ENCODE measurements around the gene FAM222A. TPM values are rescaled to one million over a fixed set of nuclear protein-coding genes. Genes with fewer than 3 reads are reported as not detected.

FAM222A gene
- total RNA-seq, 6 experiments from 2014 or later, result 0.34 to 4.3 (median 1.2) TPM

DNA sequence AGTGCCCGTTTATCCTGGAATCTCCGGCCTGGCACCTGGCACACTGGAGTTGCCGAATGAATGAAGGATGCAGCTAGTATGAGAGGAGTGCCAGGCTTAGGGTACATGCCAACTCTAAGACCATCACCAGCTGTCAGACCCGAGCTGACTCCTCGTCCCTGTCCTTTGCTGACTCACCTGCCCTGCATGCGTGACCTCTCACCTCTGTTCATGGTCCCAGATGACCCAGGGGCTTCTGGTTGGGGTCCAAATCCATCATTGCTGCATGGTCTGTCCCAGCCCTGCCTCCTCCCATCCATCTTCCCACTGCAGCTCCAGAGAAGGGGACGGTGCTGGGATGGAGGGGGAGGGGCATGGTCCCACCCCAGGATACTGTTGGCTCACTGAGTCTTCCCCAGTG is 9.9 kb upstream of the FAM222A start:
- ATAC-seq, result no peak
- intact Hi-C loops (cut with DNase I), result no loop called here
- Histone ChIP-seq H3K4me3 (no peak overlapping the region), H3K9me3 (no peaks in the 10 kb centered on the region), H3K4me1 (peaks cover 0 to 19% (median 9%) of the 10 kb centered on the region in 4 donors), H3K36me3 (no peaks in the 10 kb centered on the region), H3K27me3 (no peaks in the 10 kb centered on the region), H3K27ac (no peak overlapping the region)
- no peak for TF ChIP-seq CTCF (IDR thresholded peaks at IDR 0.05)
- TF ChIP-seq POLR2A (IDR thresholded peaks at IDR 0.05), result no peak
- no peak for DNase-seq
- 53% methylated on average over 3 of the region's 7 CpGs for WGBS (ENCODE audit: insufficient coverage, low coverage, low lambda C conversion rate, missing lambda C conversion rate)

- ATAC-seq (no peak), DNase-seq (no peak)
- Histone ChIP-seq H3K36me3 (no peaks in the 10 kb centered on the region), H3K9me3 (no peaks in the 10 kb centered on the region), H3K4me1 (peaks cover 0 to 19% (median 9%) of the 10 kb centered on the region in 4 donors), H3K27ac (no peak overlapping the region), H3K27me3 (no peaks in the 10 kb centered on the region), H3K4me3 (no peak overlapping the region)
- WGBS (ENCODE audit: insufficient coverage, low coverage, low lambda C conversion rate, missing lambda C conversion rate), result 52% methylated on average over 3 of the region's 4 CpGs
- TF ChIP-seq POLR2A (IDR thresholded peaks at IDR 0.05) (no peak), CTCF (IDR thresholded peaks at IDR 0.05) (no peak)
- intact Hi-C loops (cut with DNase I), result no loop called here
Observed at GRCh38 chr12:109704371-109705098, 9.1 kb upstream of the FAM222A start.

GRCh38 chr12:109705291-109705690 is 8.3 kb upstream of the FAM222A start:
- H3K4me3 ChIP-seq, result no peak overlapping the region
- no peak overlapping the region for H3K27ac ChIP-seq
- H3K4me1 ChIP-seq, result peaks cover 0 to 22% (median 10%) of the 10 kb centered on the region in 4 donors
- ATAC-seq (no peak), DNase-seq (no peak)
- intact Hi-C loops (cut with DNase I), result no loop called here
- no peaks in the 10 kb centered on the region for H3K36me3 ChIP-seq
- no peaks in the 10 kb centered on the region for H3K27me3 ChIP-seq
- WGBS (ENCODE audit: insufficient coverage, low coverage, low lambda C conversion rate, missing lambda C conversion rate), result 98% methylated on average over 4 of the region's 4 CpGs
- H3K9me3 ChIP-seq, result no peaks in the 10 kb centered on the region
- TF ChIP-seq POLR2A (IDR thresholded peaks at IDR 0.05), result no peak
- TF ChIP-seq CTCF (IDR thresholded peaks at IDR 0.05), result no peak

DNA sequence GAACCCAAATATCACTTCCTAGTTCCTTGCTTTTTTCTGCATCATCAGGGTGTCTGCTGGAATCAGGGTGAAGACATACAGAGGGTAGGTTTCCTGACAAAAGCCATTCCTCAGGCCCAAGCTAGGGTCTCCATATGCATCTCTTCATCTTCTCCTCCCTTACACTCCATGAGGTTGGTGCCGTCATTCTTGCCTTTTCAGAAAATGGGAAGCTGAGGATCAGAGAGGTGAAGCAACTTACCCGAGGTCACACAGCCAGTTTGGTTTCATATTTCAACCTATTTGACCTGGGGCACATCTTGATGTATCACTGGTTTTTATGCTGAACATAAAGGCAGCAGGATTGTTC is 7.3 kb upstream of the FAM222A start:
- 43% methylated on average over 1 of the region's 2 CpGs for WGBS (ENCODE audit: insufficient coverage, low coverage, low lambda C conversion rate, missing lambda C conversion rate)
- Histone ChIP-seq H3K27me3 (no peaks in the 10 kb centered on the region), H3K4me3 (no peak overlapping the region), H3K36me3 (no peaks in the 10 kb centered on the region), H3K9me3 (no peaks in the 10 kb centered on the region), H3K4me1 (peaks cover 0 to 31% (median 14%) of the 10 kb centered on the region in 4 donors), H3K27ac (peak overlapping the region in 1 of 3 donors; percentile 37)
- intact Hi-C loops (cut with DNase I), result no loop called here
- DNase-seq (no peak), ATAC-seq (no peak)
- no peak for TF ChIP-seq POLR2A (IDR thresholded peaks at IDR 0.05)
- no peak for TF ChIP-seq CTCF (IDR thresholded peaks at IDR 0.05)

Data from right lobe of liver (tissue), 6 donors.